ENCODE data around the gene CLRN1.

Gene CLRN1

DNA sequence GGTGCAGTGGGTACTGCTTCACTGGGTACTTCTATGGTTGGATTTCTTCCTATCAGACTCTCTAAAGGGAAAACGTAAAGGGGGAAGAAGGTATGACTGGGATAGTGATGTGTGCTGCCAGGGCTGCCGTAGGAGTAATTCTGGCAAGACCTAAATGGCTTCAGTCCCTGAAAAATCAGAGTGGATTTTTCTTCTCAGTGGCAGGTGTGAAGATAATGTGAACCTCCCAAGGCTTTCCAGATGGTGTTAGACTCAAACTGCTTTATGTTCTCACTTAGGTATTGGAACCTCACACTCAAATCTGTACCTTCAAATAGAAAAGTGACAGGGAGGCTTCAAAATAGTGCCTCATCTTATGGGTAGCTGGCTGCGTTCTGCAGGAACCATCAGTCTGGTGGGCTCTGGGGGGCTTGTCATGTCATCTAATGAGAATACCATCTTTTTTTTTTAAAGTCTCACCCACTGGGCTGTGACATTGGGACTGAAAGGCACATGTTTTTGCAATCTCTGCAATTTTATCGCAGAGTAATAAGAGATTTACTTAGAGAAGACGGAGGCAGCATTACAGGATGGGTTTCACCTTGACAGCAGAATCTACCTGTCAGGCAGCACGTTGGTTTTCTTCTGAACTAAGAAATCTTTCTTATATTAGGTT, 95.8 kb downstream of the CLRN1 start:
- no peak for DNase-seq (ENCODE audit: low read depth)

Measured in stimulated activated CD4-positive, alpha-beta T cell treated with anti-CD3 and anti-CD28 coated beads, Interleukin-2, amount 100 ng/mL, for 4 hours (primary cell).